Smooth muscle cell (in vitro differentiated cells): Measurements from ENCODE around the gene YY1. TPM values are rescaled to one million over a fixed set of nuclear protein-coding genes. Genes with fewer than 3 reads are reported as not detected.

Experiments
- DNase-seq: peaks from one replicate; lab custom pipeline; 2025; ENCODE audit not compliant: unreplicated experiment; lab: John Stamatoyannopoulos, UW
- H2AFZ ChIP-seq: fragments of 200-600 bp; sonication (generic); 2 replicates; pipeline ENCODE4 v1.6.0; 2016; ENCODE audit warnings: antibody characterized with exemption, low read depth, mild to moderate bottlenecking
- H3F3A ChIP-seq: fragments of 200-600 bp; sonication (generic); 2 replicates; pipeline ENCODE4 v1.6.0; 2017; ENCODE audit warnings: antibody characterized with exemption, low read depth
- H3K27ac ChIP-seq: fragments of 200-600 bp; sonication (generic); 2 replicates; pipeline ENCODE4 v1.5.1; 2016; ENCODE audit warnings: low read depth, mild to moderate bottlenecking
- H3K27me3 ChIP-seq: fragments of 200-600 bp; sonication (generic); 2 replicates; pipeline ENCODE4 v1.6.1; 2016; ENCODE audit warnings: low read depth, mild to moderate bottlenecking
- H3K36me3 ChIP-seq: fragments of 200-600 bp; sonication (generic); 2 replicates; pipeline ENCODE4 v1.5.1; 2016; ENCODE audit warnings: low read depth
- H3K4me1 ChIP-seq: fragments of 200-600 bp; sonication (generic); 2 replicates; pipeline ENCODE4 v1.5.1; 2016; ENCODE audit warnings: low read depth
- H3K4me2 ChIP-seq: fragments of 200-600 bp; sonication (generic); 2 replicates; pipeline ENCODE4 v1.6.0; 2016; ENCODE audit warnings: mild to moderate bottlenecking
- H3K4me3 ChIP-seq: fragments of 200-600 bp; sonication (generic); 2 replicates; pipeline ENCODE4 v1.5.1; 2016; ENCODE audit warnings: mild to moderate bottlenecking
- H3K79me2 ChIP-seq: fragments of 200-600 bp; sonication (generic); 2 replicates; pipeline ENCODE4 v1.6.0; 2016; ENCODE audit warnings: low read depth, mild to moderate bottlenecking
- H3K9ac ChIP-seq: fragments of 200-600 bp; sonication (generic); 2 replicates; pipeline ENCODE4 v1.6.0; 2016; ENCODE audit warnings: low read depth
- H3K9me3 ChIP-seq: fragments of 200-600 bp; sonication (generic); replicated peaks from 2 replicates; pipeline ENCODE4 v1.5.1; 2016; ENCODE audit warnings: low read depth
- H4K20me1 ChIP-seq: fragments of 200-600 bp; sonication (generic); 2 replicates; pipeline ENCODE4 v1.6.0; 2016; ENCODE audit warnings: low read depth
- whole genome bisulfite sequencing: methylation state at CpG from one replicate; pipeline ENCODE4 v1.1.7; 2016; ENCODE audit warnings: low lambda C conversion rate; 5-methylcytosine and 5-hydroxymethylcytosine counted together
- polyA plus RNA-seq: library from polyadenylated mRNA; unstranded; fragments of >200 nt; fragmentation: Nextera tagmentation; extraction: Ambion mirVana; gene quantifications from 2 replicates; pipeline ENCODE4 v1.2.1, GENCODE V29; 2016
- total RNA-seq: library from RNA; depleted of rRNA; stranded (reverse); fragments of >200 nt; gene quantifications from 2 replicates; pipeline ENCODE4 v1.2.3, GENCODE V29; 2014
- TF ChIP-seq, protein P1 (sequence below): fragments of 200-600 bp; sonication (generic); IDR thresholded peaks from 2 replicates; pipeline ENCODE4 v1.5.1; 2017; ENCODE audit warnings: borderline replicate concordance, mild to moderate bottlenecking, antibody characterized with exemption; ENCODE audit not compliant: insufficient read depth, poor library complexity, severe bottlenecking

Gene YY1
- total and polyA plus RNA-seq, 2 experiments from 2014 or later: 28.2 to 48.7 TPM

DNA sequence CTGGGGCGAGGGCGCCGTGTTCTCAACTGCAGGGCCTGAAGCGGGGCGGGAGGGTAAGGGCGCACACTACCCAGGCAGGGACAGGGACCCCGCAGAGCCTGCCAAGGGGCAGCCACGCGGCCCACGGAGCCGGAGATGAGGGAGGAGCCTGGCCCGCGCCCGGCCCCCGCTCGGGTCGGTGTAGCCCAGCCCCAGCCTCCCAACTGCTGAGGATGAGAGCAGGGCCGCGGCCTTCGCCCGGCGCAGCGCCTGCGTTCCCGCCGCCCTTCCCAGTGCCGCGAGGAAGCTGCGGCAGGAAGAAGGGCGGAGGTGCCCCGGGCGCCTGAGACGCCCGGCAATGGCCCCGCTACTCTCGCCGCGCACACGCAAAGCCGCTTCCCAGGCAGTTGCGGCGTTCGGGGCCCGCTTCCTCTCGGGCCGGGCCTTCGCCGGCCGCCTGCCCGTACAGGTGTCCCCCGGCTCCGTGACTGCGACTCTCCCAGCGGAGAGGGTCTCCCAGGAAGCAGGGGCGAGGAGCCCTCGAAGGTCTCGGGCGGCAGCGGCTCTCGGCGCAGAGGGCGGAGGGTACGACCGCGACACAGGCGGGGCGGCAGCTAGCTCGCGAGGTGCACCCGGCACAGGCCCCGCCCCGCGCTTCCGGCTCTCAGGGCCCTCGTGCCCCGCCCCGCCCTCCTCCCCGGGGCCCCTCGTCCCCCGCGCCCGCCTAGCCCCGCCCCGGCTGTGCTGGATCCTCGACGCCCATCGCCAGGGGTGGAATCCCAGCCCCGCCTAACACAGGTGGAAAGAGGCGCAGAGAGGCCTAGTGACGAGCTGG lies 24.8 kb upstream of the YY1 start:
- Histone ChIP-seq H3K36me3 (no peaks in the 10 kb centered on the region), H3K4me1 (peaks cover 4% of the 10 kb centered on the region), H3K4me3 (peak overlapping the region; percentile 82), H3K27ac (peak overlapping the region; percentile 74), H2AFZ (peak overlapping the region; percentile 95), H3K4me2 (peak overlapping the region; percentile 96), H3K9ac (peak overlapping the region; percentile 77), H4K20me1 (no peaks in the 10 kb centered on the region), H3K79me2 (no peaks in the 10 kb centered on the region), H3K27me3 (no peaks in the 10 kb centered on the region), H3K9me3 (no peaks in the 10 kb centered on the region), H3F3A (no peaks in the 10 kb centered on the region)
- TF ChIP-seq, protein P1, sequence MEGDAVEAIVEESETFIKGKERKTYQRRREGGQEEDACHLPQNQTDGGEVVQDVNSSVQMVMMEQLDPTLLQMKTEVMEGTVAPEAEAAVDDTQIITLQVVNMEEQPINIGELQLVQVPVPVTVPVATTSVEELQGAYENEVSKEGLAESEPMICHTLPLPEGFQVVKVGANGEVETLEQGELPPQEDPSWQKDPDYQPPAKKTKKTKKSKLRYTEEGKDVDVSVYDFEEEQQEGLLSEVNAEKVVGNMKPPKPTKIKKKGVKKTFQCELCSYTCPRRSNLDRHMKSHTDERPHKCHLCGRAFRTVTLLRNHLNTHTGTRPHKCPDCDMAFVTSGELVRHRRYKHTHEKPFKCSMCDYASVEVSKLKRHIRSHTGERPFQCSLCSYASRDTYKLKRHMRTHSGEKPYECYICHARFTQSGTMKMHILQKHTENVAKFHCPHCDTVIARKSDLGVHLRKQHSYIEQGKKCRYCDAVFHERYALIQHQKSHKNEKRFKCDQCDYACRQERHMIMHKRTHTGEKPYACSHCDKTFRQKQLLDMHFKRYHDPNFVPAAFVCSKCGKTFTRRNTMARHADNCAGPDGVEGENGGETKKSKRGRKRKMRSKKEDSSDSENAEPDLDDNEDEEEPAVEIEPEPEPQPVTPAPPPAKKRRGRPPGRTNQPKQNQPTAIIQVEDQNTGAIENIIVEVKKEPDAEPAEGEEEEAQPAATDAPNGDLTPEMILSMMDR: no peak
- WGBS: 3% methylated on average over 64 of the region's 90 CpGs
- DNase-seq: peak; percentile 50

DNA sequence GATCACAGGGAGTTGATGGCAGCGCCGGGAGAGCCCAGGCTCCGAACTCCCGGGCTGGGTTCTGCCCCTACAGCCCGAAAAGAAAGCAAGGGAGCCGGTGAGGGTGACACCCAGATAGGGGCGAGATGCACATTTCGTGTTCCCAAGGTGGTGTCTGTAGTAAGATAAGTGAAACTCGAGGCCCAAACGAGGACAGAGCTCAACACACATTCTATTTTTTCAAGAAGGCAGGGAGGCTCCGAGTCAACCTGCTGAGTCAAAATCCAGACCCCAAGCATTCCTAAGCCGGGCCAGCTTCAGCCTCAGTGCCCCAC lies 24.2 kb upstream of the YY1 start:
- DNase-seq: no peak
- Histone ChIP-seq H3K4me2 (peak overlapping the region; percentile 96), H3K9me3 (no peaks in the 10 kb centered on the region), H3K36me3 (no peaks in the 10 kb centered on the region), H3K79me2 (peaks cover 5% of the 10 kb centered on the region), H3K27me3 (no peaks in the 10 kb centered on the region), H4K20me1 (no peaks in the 10 kb centered on the region), H3K4me3 (peak overlapping the region; percentile 82), H3K27ac (peak overlapping the region; percentile 11), H3K9ac (no peak overlapping the region), H2AFZ (no peak overlapping the region), H3K4me1 (peaks cover 4% of the 10 kb centered on the region), H3F3A (no peaks in the 10 kb centered on the region)
- TF ChIP-seq, protein P1: no peak
- 38% methylated on average over 12 of the region's 12 CpGs for WGBS

DNA sequence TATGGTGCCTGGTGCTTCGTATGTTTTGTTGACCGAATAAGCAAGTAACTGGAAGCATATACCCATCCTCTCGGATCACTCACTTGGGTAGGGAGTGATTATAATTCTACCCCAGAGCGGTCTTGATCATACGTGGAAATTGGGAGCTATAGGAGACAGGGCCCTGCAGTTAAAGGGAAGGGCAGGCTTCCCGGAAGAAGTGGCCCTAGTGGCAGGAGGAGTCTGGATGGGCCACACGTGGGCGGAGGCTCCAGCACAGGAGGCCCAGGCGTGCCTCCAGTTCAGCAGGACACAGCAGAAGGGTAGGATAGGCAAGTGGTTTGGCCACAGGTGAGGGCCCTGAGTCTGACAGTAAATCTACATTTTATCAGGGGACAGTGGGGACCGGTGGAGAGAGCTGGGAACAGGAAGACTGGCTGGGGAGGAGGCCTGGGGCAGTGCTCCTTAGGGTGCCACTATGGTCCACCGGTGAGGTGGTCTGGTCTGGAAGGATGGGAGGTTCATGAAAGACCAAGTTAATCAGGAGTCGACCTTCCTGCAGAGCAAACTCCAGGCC lies 23.5 kb upstream of the YY1 start:
- WGBS: 91% methylated on average over 12 of the region's 12 CpGs
- peaks cover 11% of the 10 kb centered on the region for H3K79me2 ChIP-seq
- no peak overlapping the region for H3K4me3 ChIP-seq
- H3K36me3 ChIP-seq: no peaks in the 10 kb centered on the region
- no peak overlapping the region for H3K4me2 ChIP-seq
- no peak overlapping the region for H2AFZ ChIP-seq
- DNase-seq: no peak
- no peak overlapping the region for H3K27ac ChIP-seq
- peaks cover 1% of the 10 kb centered on the region for H4K20me1 ChIP-seq
- H3K9ac ChIP-seq: no peak overlapping the region
- H3K27me3 ChIP-seq: no peaks in the 10 kb centered on the region
- H3F3A ChIP-seq: no peaks in the 10 kb centered on the region
- peaks cover 4% of the 10 kb centered on the region for H3K4me1 ChIP-seq
- TF ChIP-seq, protein P1: no peak
- H3K9me3 ChIP-seq: no peaks in the 10 kb centered on the region
